Stimulated activated effector memory CD8-positive, alpha-beta T cell treated with anti-CD3 and anti-CD28 coated beads, Interleukin-12 subunit alpha, Interleukin-12 subunit beta, amount 100 ng/mL, for 72 hours (primary cell): ENCODE results near the gene THUMPD2.

ENCODE experiments used
- ATAC-seq: fragments of 150-1000 bp; cut with Tn5 transposase; 2 replicates; pipeline ENCODE4 v1.10.0; 2021
- DNase-seq, 2 donors: peaks; one replicate each; pipeline ENCODE4 v3.0.0; 2021 to 2022; ENCODE audit warnings: low spot score in 2 of 2
- H3K27ac Mint-ChIP-seq: one replicate; pipeline ENCODE4 v1.8.0; 2022; ENCODE audit warnings: mild to moderate bottlenecking, mixed read lengths
- H3K36me3 Mint-ChIP-seq: one replicate; pipeline ENCODE4 v1.8.0; 2022; ENCODE audit warnings: mild to moderate bottlenecking, mixed read lengths
- H3K4me1 Mint-ChIP-seq: one replicate; pipeline ENCODE4 v1.8.0; 2022; ENCODE audit warnings: mixed read lengths
- H3K4me3 Mint-ChIP-seq: one replicate; pipeline ENCODE4 v1.8.0; 2022; ENCODE audit warnings: mild to moderate bottlenecking, mixed read lengths
- H3K9me3 Mint-ChIP-seq: one replicate; pipeline ENCODE4 v1.8.0; 2022; ENCODE audit warnings: mixed read lengths

The THUMPD2 gene

DNA sequence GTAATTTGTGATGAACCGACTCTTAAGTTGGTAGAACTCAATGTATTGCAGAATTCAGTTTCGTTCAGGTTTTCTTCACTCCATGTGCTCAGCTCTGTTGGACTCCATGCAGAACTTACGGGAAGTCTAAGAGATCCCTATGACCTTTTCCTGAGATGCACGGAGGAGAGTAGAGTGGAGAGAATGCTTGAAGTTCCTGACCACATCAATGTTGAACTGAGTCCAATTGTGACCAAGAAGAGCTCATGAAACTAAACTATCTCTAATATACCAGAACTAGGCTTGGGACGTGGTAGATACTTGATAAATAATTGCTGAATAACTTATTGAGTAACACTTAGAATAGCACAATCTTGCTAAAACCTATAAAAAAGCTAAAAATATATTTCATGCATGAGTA, 66.1 kb downstream of the THUMPD2 start:
- H3K9me3 Mint-ChIP-seq = peaks cover 2% of the 10 kb centered on the region
- H3K4me3 Mint-ChIP-seq = no peak overlapping the region
- no peak for DNase-seq
- ATAC-seq = no peak
- H3K4me1 Mint-ChIP-seq = no peaks in the 10 kb centered on the region
- no peak overlapping the region for H3K27ac Mint-ChIP-seq
- no peaks in the 10 kb centered on the region for H3K36me3 Mint-ChIP-seq

DNA sequence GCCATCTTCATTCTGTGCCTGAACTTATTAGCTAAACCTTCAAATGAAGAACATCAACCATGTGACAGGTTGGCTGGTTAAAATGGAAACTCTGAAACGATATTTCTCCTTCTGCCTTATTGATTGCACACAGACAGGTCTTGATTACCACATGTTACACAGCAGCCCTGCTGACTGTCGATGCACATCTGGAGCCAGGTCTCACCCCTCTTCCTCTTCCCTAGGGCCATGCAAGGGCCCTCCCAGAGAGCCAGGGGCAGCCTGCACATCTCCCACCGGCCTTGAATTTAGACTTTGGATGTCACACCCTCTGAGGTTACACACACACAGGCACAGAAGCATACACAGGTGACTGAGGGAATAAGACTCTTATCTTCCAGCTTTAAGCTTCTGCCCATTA, 68.3 kb downstream of the THUMPD2 start:
- Mint-ChIP-seq H3K9me3 (peaks cover 4% of the 10 kb centered on the region), H3K36me3 (no peaks in the 10 kb centered on the region), H3K4me3 (no peak overlapping the region), H3K27ac (no peak overlapping the region), H3K4me1 (no peaks in the 10 kb centered on the region)
- no peak for DNase-seq
- no peak for ATAC-seq

DNA sequence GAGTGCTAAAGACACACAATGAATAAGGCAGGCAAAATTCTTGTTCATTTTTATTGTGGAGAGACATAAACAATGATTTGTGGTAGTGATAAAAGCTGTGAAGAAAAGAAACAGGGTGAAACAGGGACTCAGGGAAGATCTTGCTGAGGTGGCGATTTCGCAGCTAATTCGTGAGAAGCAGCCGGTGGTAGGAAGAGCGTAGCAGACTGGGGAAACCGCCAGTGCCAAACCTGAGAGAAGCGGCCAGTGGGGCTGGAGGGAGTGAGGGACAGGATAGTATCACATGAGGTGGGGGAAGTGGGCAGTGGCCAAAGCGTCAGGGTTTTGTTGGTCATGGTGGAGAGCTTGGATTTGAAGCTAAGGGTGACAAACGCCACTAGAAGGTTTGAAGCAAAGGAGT, 71.1 kb downstream of the THUMPD2 start:
- H3K27ac Mint-ChIP-seq = no peak overlapping the region
- no peak overlapping the region for H3K4me3 Mint-ChIP-seq
- H3K36me3 Mint-ChIP-seq = no peaks in the 10 kb centered on the region
- ATAC-seq (no peak), DNase-seq (no peak)
- H3K9me3 Mint-ChIP-seq = peaks cover 4% of the 10 kb centered on the region
- no peaks in the 10 kb centered on the region for H3K4me1 Mint-ChIP-seq

DNA sequence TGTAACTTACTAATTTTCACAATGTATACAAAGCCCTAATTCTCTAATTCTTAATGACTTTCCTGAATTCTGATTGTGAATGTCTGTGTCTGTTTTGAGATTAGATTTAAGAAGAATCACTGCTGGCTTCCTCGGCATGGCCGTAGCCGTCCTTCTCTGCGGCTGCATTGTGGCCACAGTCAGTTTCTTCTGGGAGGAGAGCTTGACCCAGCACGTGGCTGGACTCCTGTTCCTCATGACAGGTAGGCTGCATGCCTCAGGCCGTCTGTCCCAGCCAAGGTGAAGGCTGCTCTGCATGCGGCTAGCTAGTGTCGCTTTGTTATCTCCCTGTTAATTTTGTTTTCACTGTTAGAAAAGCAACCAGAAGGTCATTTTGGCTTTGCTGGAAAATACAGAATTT, 72.1 kb downstream of the THUMPD2 start:
- no peak for DNase-seq
- H3K36me3 Mint-ChIP-seq = no peaks in the 10 kb centered on the region
- no peaks in the 10 kb centered on the region for H3K4me1 Mint-ChIP-seq
- peaks cover 8% of the 10 kb centered on the region for H3K9me3 Mint-ChIP-seq
- ATAC-seq = no peak
- H3K4me3 Mint-ChIP-seq = no peak overlapping the region
- H3K27ac Mint-ChIP-seq = no peak overlapping the region

DNA sequence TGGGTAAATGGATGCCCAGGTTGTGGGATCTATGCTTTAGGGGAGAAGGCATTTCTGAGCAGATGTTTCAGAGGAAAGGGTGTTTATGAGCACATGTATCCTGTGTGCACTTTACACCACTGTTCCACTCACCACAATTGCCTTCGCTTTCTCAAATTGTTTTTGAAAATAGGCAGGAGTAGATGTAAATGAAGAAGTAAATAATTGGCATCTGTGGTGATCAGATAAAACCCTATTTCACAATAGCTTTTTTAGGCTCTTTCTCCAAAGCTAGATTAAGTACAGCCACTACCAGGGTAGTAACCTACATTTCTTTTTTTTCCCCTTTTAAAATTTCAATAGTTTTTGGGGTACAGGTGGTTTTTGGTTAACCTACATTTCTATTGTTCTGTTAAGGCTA, 72.7 kb downstream of the THUMPD2 start:
- no peaks in the 10 kb centered on the region for H3K4me1 Mint-ChIP-seq
- no peak overlapping the region for H3K4me3 Mint-ChIP-seq
- ATAC-seq (no peak), DNase-seq (no peak)
- no peak overlapping the region for H3K27ac Mint-ChIP-seq
- peaks cover 14% of the 10 kb centered on the region for H3K9me3 Mint-ChIP-seq
- no peaks in the 10 kb centered on the region for H3K36me3 Mint-ChIP-seq

DNA sequence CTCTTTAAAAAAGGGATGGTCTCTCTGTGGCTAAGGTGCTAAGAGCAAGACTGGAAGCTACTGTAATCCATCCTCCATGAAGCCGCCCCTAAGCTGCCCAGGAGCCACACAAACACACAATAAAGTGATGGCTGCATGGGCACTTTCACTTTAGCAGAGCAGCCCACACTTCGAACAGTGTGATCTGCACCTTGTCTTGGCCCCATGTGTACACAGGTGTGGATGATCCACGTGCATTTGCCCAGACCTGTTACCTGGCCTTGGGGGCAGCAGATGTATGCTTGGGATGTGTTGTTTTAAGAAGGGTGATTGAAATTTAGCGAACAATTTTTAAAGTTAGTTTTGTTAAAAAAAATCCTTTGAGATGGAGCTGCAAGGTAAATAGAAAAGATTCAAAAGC, 73.4 kb downstream of the THUMPD2 start:
- H3K4me3 Mint-ChIP-seq = no peak overlapping the region
- H3K27ac Mint-ChIP-seq = no peak overlapping the region
- no peaks in the 10 kb centered on the region for H3K4me1 Mint-ChIP-seq
- H3K9me3 Mint-ChIP-seq = peaks cover 16% of the 10 kb centered on the region
- ATAC-seq (no peak), DNase-seq (no peak)
- H3K36me3 Mint-ChIP-seq = no peaks in the 10 kb centered on the region

DNA sequence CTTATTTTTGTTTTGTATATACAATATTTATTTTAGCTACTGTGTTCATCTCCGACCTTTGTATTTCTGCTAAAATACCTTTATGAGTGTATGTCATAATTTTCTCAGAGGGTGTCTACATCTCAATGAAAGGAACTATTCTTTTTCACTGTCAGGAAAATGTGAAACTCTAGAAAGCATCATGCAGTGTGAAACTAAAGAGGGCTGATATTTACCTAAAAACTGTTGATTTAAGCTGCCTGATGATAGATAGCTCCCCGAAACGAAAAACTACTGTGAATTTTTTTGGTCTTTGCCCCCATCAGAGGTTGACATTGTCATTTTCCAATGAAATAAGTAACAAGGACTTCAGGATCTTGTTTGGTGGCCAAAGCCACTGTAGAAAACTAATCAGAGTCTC, 74.5 kb downstream of the THUMPD2 start:
- H3K27ac Mint-ChIP-seq = no peak overlapping the region
- ATAC-seq (no peak), DNase-seq (no peak)
- no peaks in the 10 kb centered on the region for H3K4me1 Mint-ChIP-seq
- H3K4me3 Mint-ChIP-seq = no peak overlapping the region
- peaks cover 20% of the 10 kb centered on the region for H3K9me3 Mint-ChIP-seq
- no peaks in the 10 kb centered on the region for H3K36me3 Mint-ChIP-seq

DNA sequence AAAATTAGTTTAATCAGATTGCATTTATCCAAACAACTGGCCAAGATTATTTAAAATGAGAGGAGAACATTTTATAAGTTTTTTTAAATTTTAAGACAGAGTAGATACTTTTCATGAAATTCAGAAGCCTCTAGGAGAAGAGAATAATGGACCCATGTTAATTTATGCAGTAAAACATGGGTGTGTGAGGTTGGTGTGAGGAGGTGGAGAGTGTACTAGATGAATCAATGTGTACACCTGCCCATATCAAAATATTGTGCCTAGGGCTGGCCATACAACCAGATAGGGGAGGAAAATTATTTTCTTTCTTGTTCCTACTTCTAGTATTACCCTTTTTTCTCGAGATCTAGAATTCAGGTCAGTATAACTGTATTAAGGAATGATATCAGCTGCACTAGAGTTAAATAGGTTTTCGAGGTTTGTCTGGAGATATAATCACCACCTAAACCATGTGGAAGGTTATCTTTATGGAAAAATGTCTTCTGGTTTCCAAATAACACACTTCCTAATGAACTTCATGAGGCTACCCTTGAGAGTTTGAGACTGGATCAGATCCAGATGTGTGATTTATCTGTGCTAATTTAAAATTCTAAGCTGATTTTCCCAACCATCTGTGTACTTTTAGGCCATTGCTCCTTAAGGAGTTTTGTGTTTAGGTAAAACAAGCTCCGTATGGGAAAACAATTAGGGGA, 75.7 kb downstream of the THUMPD2 start:
- no peak for ATAC-seq

DNA sequence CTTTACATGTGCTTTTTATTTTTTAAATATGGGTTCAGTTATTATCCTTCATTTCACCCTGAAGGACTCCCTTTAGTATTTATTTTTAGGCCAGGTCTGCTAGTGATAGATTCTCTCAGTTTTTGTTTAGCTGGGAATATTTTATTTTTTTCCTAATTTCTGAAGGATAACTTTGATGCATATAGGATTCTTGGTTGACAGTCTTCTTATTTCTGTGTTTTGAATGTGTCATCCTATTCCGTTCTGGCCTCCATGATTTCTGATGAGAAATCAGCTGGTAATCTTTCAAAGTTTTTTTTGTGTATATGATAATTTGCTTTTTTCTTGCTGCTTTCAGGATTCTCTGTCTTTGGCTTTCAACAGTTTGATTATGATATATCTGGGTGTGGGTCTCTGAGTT, 77.9 kb downstream of the THUMPD2 start:
- no peaks in the 10 kb centered on the region for H3K4me1 Mint-ChIP-seq
- H3K36me3 Mint-ChIP-seq = no peaks in the 10 kb centered on the region
- no peak for ATAC-seq
- H3K4me3 Mint-ChIP-seq = no peak overlapping the region
- DNase-seq = no peak
- H3K9me3 Mint-ChIP-seq = peaks cover 19% of the 10 kb centered on the region
- H3K27ac Mint-ChIP-seq = no peak overlapping the region

More for the DNA sequence above, 75.7 kb downstream of the THUMPD2 start:
- H3K27ac Mint-ChIP-seq = no peak overlapping the region
- H3K4me3 Mint-ChIP-seq = no peak overlapping the region
- no peak for DNase-seq
- H3K36me3 Mint-ChIP-seq = no peaks in the 10 kb centered on the region
- H3K4me1 Mint-ChIP-seq = no peaks in the 10 kb centered on the region
- H3K9me3 Mint-ChIP-seq = peaks cover 23% of the 10 kb centered on the region

DNA sequence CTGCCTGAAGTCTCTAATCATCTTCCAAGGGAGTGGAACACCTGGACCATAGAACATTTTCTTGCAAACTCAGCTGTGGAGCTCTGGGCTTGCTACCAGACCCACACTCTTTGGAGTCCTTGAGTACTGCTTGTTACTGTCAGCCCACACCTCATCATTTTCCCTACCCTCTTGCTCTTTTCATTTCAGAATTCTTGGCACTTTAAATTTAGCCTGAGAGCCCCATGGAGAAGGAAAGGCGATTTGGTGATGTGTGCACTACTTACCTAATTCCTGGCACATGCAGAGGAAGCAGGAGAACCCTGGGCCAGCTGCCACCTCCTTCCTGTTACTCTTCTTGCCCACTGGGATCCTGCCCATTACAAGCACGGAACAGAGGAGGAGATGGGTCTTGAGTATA, 81.6 kb downstream of the THUMPD2 start:
- Mint-ChIP-seq H3K27ac (no peak overlapping the region), H3K9me3 (peaks cover 19% of the 10 kb centered on the region)
- no peak for ATAC-seq

DNA sequence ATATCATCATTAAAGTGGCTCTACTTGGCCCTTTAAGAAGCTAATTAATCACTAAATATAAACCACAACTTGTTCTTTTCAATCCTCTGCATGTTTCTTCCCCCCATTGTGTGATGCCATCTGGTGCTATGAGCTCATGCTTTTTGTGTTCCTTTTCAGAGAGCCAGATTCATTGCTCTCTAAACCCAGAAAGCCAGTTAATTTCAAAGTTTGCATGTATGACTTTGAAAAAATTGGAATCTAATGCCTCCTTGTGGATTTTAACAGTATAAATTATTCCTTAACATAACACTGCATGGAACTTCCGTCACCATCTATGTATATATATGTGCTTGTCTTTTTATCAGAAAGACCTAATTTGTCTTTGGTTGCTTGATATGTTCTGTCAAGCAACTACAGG, 82.2 kb downstream of the THUMPD2 start:
- H3K36me3 Mint-ChIP-seq = no peaks in the 10 kb centered on the region
- no peak overlapping the region for H3K4me3 Mint-ChIP-seq
- DNase-seq = no peak
- H3K27ac Mint-ChIP-seq = no peak overlapping the region
- peaks cover 14% of the 10 kb centered on the region for H3K9me3 Mint-ChIP-seq
- H3K4me1 Mint-ChIP-seq = no peaks in the 10 kb centered on the region
- no peak for ATAC-seq

More for the DNA sequence above, 81.6 kb downstream of the THUMPD2 start:
- no peaks in the 10 kb centered on the region for H3K36me3 Mint-ChIP-seq
- no peak overlapping the region for H3K4me3 Mint-ChIP-seq
- no peak for DNase-seq
- no peaks in the 10 kb centered on the region for H3K4me1 Mint-ChIP-seq

DNA sequence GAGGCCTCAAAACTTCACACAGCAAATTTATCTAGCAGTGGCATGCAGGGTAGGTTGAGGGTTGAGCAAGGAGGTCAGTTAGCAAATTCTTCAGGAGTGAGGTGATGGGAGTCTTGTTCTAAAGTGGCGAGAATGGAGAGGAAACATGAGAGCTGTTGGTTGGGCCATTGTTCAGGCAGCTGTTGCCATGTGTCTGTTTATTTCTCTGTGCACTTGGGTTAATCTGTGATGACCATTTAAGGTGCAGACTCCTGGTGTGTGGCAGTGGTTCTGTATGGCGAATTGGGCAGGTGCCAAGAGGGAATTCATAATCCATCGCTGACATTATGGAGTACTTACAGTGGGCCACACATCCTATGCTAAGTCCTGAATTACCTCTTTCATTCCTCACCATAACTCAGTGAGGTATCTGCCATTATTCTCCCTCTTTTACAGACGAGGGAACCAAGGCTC, 82.9 kb downstream of the THUMPD2 start:
- no peak for ATAC-seq
- peaks cover 7% of the 10 kb centered on the region for H3K9me3 Mint-ChIP-seq
- no peak for DNase-seq
- H3K36me3 Mint-ChIP-seq = no peaks in the 10 kb centered on the region
- no peaks in the 10 kb centered on the region for H3K4me1 Mint-ChIP-seq
- no peak overlapping the region for H3K27ac Mint-ChIP-seq
- no peak overlapping the region for H3K4me3 Mint-ChIP-seq

DNA sequence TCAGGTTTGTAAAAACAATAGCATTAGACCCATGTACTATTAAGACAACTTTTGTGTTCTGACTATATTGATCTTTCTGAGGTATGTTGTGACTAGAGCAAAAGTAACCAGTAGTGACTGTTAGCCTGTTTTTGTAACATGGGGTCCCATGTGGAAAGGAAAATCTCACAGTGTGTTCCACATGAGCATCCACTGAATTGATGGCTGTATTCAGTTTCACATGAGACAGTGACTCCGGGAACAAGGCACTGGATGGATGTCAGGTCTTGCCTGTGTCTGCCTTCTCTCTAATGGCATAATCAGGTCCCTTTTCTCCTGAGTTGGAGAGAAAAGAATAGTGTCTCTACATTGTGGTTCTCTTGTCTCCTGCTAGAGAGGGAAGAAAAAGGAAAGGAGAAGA, 85.8 kb downstream of the THUMPD2 start:
- H3K4me3 Mint-ChIP-seq = no peak overlapping the region
- H3K4me1 Mint-ChIP-seq = no peaks in the 10 kb centered on the region
- peaks cover 3% of the 10 kb centered on the region for H3K9me3 Mint-ChIP-seq

DNA sequence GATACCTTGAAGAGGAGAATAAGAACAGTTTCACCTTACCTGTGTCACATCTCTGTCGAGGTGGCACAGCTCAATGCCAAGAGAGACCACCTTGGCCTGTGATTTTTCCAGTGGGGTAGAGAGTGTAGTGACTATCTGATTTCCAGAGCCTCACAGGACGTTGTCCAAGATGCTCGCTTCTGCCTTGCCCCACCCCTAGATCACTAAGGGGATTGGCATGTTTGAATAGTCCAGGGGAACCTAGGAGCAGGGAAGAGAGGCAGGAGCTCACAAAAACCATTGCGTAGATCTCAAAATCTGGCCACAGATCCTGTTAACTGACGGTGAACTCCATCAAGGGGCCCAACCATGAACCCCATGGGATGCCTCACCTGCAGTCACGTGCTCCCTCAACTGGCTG, 89.2 kb downstream of the THUMPD2 start:
- ATAC-seq (no peak), DNase-seq (no peak)
- Mint-ChIP-seq H3K9me3 (peaks cover 3% of the 10 kb centered on the region), H3K27ac (no peak overlapping the region), H3K4me3 (no peak overlapping the region), H3K36me3 (no peaks in the 10 kb centered on the region), H3K4me1 (no peaks in the 10 kb centered on the region)

More for the DNA sequence above, 85.8 kb downstream of the THUMPD2 start:
- no peaks in the 10 kb centered on the region for H3K36me3 Mint-ChIP-seq
- no peak overlapping the region for H3K27ac Mint-ChIP-seq
- ATAC-seq (no peak), DNase-seq (no peak)

DNA sequence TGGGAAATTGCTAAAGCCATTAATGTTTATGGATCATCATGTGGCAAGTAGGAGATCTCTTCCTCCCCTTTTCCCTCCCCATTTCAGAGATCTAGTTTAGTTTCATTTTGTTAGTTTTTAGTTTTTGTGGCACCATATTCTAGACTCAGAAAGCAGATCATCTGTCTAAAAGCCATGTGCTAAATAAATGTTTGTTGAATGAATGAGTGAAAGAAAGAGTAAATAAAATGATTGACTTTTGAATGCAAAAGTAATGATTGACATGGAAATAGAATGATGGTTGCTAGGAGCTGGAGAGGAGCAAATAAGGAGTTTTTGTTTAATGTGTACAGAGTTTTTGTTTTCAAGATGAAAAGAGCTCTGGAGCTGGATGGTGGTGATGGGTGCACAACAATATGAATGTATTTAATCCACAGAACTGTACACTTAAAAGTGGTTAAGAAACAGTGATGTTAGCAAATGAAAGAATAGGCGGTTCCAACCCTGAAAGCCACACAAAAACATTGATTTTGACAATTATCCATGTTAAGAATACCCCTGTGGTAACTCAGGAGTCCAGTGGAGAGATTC, 89.7 kb downstream of the THUMPD2 start:
- no peaks in the 10 kb centered on the region for H3K4me1 Mint-ChIP-seq
- no peaks in the 10 kb centered on the region for H3K36me3 Mint-ChIP-seq
- no peak overlapping the region for H3K4me3 Mint-ChIP-seq
- no peak overlapping the region for H3K27ac Mint-ChIP-seq
- H3K9me3 Mint-ChIP-seq = peaks cover 3% of the 10 kb centered on the region
- no peak for ATAC-seq
- no peak for DNase-seq

DNA sequence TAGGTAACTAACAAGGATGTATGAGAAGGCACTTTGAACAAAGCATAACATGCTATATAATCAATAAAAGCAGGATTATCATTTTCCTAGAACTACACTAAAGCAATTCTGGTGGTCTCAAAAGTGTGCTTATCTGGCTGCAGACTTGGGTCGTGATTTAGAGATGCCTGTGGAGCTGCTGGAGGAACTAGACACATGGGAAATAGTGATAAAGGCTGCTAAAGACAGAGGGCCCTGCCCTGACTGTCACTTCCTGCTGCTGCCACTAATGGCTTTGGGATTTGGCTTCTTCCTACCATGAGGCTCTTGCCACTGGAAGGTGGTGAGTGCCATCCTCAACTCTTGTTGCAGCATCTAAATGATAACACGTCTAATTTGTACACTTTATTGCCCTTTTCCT, 90.9 kb downstream of the THUMPD2 start:
- no peaks in the 10 kb centered on the region for H3K4me1 Mint-ChIP-seq
- ATAC-seq (no peak), DNase-seq (no peak)
- H3K27ac Mint-ChIP-seq = no peak overlapping the region
- H3K4me3 Mint-ChIP-seq = no peak overlapping the region
- H3K9me3 Mint-ChIP-seq = peaks cover 3% of the 10 kb centered on the region
- H3K36me3 Mint-ChIP-seq = no peaks in the 10 kb centered on the region
